IMR-90 (cell line): ENCODE data around the gene ATG101. TPM values are rescaled to one million over a fixed set of nuclear protein-coding genes. Genes with fewer than 3 reads are reported as not detected.

Source experiments
- ATAC-seq: fragments of 200-7000 bp; cut with Tn5 transposase; 2 replicates; pipeline ENCODE4 v1.9.1; 2020; ENCODE audit warnings: low read depth, mild to moderate bottlenecking, moderate library complexity
- BruUV-seq: library from RNA; stranded (reverse); fragments of 400-500 nt; replicated peaks from 2 replicates; lab custom pipeline; 2021; lab: Mats Ljungman, UMichigan
- CTCF ChIA-PET: fragments of 300-600 bp; formaldehyde crosslinking; extraction: SDS; loops from one replicate; lab custom pipeline; 2021; ENCODE audit warnings: antibody characterized with exemption; lab: Yijun Ruan, JAX
- POLR2A ChIA-PET: fragments of 300-600 bp; sonication (Branson Sonifier 250); formaldehyde crosslinking; loops from one replicate; lab custom pipeline; 2022; ENCODE audit warnings: antibody characterized with exemption; ENCODE audit not compliant: unreplicated experiment; lab: Charles Lee
- DNase-seq: peaks from one replicate; pipeline ENCODE4 v3.0.0; 2013
- H2AFZ ChIP-seq: replicated peaks from 2 replicates; pipeline ENCODE3; 2013; ENCODE audit warnings: low read length, mild to moderate bottlenecking; ENCODE audit not compliant: poor library complexity
- H2AK5ac ChIP-seq: 2 replicates; pipeline ENCODE4 v1.6.1; 2013; ENCODE audit warnings: low read depth, low read length, inconsistent platforms
- H2AK9ac ChIP-seq: replicated peaks from 2 replicates; pipeline ENCODE3; 2013; ENCODE audit warnings: mild to moderate bottlenecking, low read depth, low read length, moderate library complexity; ENCODE audit not compliant: poor library complexity
- H2BK120ac ChIP-seq: 2 replicates; pipeline ENCODE4 v1.6.1; 2013; ENCODE audit warnings: low read depth, low read length, inconsistent platforms
- H2BK15ac ChIP-seq: 3 replicates; pipeline ENCODE4 v1.6.1; 2013; ENCODE audit warnings: low read depth, low read length, inconsistent platforms
- H2BK20ac ChIP-seq: 2 replicates; pipeline ENCODE4 v1.6.1; 2013; ENCODE audit warnings: low read depth, mild to moderate bottlenecking, inconsistent platforms, low read length, moderate library complexity
- H2BK5ac ChIP-seq: 2 replicates; pipeline ENCODE4 v1.6.1; 2013; ENCODE audit warnings: mild to moderate bottlenecking, low read depth, low read length, inconsistent platforms; ENCODE audit not compliant: poor library complexity, severe bottlenecking
- H3K14ac ChIP-seq: replicated peaks from 2 replicates; pipeline ENCODE4 v1.6.1; 2013; ENCODE audit warnings: low read depth, low read length, inconsistent platforms
- H3K18ac ChIP-seq: 2 replicates; pipeline ENCODE4 v1.6.1; 2013; ENCODE audit warnings: low read depth, low read length, control low read depth
- H3K23ac ChIP-seq: 2 replicates; pipeline ENCODE4 v1.6.1; 2013; ENCODE audit warnings: low read depth, low read length, inconsistent platforms
- H3K27ac ChIP-seq: 2 replicates; pipeline ENCODE4 v1.5.1; 2013; ENCODE audit warnings: mild to moderate bottlenecking, control low read depth, low read length; ENCODE audit not compliant: insufficient read depth
- H3K27me3 ChIP-seq: 2 replicates; pipeline ENCODE4 v1.6.1; 2013; ENCODE audit warnings: low read length; ENCODE audit not compliant: control insufficient read depth, insufficient read depth
- H3K36me3 ChIP-seq: 2 replicates; pipeline ENCODE4 v1.6.1; 2013; ENCODE audit warnings: low read length, mixed read lengths; ENCODE audit not compliant: control insufficient read depth, insufficient read depth
- H3K4ac ChIP-seq: 2 replicates; pipeline ENCODE4 v1.6.1; 2013; ENCODE audit warnings: low read depth, low read length, inconsistent platforms
- H3K4me1 ChIP-seq: 2 replicates; pipeline ENCODE4 v1.6.1; 2013; ENCODE audit warnings: low read length, mixed read lengths; ENCODE audit not compliant: control insufficient read depth, insufficient read depth
- H3K4me2 ChIP-seq: 2 replicates; pipeline ENCODE4 v1.6.1; 2013; ENCODE audit warnings: low read depth, mild to moderate bottlenecking, control low read depth, low read length, moderate library complexity
- H3K4me3 ChIP-seq: 2 replicates; pipeline ENCODE4 v1.5.1; 2013; ENCODE audit warnings: low read depth, mild to moderate bottlenecking, control low read depth, low read length, moderate library complexity; ENCODE audit not compliant: insufficient read depth
- H3K56ac ChIP-seq: 2 replicates; pipeline ENCODE4 v1.6.1; 2013; ENCODE audit warnings: low read length, inconsistent platforms; ENCODE audit not compliant: insufficient read depth; ENCODE audit errors: extremely low read depth
- H3K79me1 ChIP-seq, 2 experiments: 2 replicates each; pipeline ENCODE4 v1.6.1; 2013; ENCODE audit warnings: low read length in 2 of 2, inconsistent platforms in 1 of 2, low read depth in 1 of 2
- H3K9ac ChIP-seq: 2 replicates; pipeline ENCODE4 v1.6.1; 2013; ENCODE audit warnings: low read depth, low read length, control low read depth
- H3K9me1 ChIP-seq: 2 replicates; pipeline ENCODE4 v1.6.1; 2013; ENCODE audit warnings: low read length, inconsistent platforms; ENCODE audit not compliant: insufficient read depth
- H3K9me3 ChIP-seq: 2 replicates; pipeline ENCODE4 v1.6.1; 2013; ENCODE audit warnings: low read length; ENCODE audit not compliant: control insufficient read depth, insufficient read depth
- H4K20me1 ChIP-seq: 2 replicates; pipeline ENCODE4 v1.6.1; 2013; ENCODE audit warnings: low read length, inconsistent platforms; ENCODE audit not compliant: insufficient read depth
- H4K5ac ChIP-seq: 2 replicates; pipeline ENCODE4 v1.6.1; 2013; ENCODE audit warnings: mild to moderate bottlenecking, low read depth, low read length, control low read depth
- H4K8ac ChIP-seq, 2 experiments: 2 replicates each; pipeline ENCODE4 v1.6.1; 2013; ENCODE audit warnings: low read depth in 2 of 2, low read length in 2 of 2, control low read depth in 1 of 2, inconsistent platforms in 1 of 2
- H4K91ac ChIP-seq: 2 replicates; pipeline ENCODE4 v1.6.1; 2013; ENCODE audit warnings: low read depth, low read length, inconsistent platforms; ENCODE audit not compliant: insufficient read depth
- FOS ChIP-seq: fragments of 150-350 bp; IDR thresholded peaks from 2 replicates; pipeline ENCODE4 v1.6.1; 2016; ENCODE audit warnings: low read depth, low read length
- MAFK ChIP-seq: IDR thresholded peaks from 2 replicates; pipeline ENCODE4 v1.6.1; 2012; ENCODE audit warnings: low read depth, low read length, improper control_type of control experiment
- POLR2A ChIP-seq: IDR thresholded peaks from 2 replicates; pipeline ENCODE4 v1.6.1; 2012; ENCODE audit warnings: mild to moderate bottlenecking, low read depth, low read length
- SMC3 ChIP-seq: fragments of 150-350 bp; IDR thresholded peaks from 2 replicates; pipeline ENCODE4 v1.6.1; 2016; ENCODE audit warnings: low read depth, mild to moderate bottlenecking, antibody characterized with exemption, low read length, moderate library complexity
- WGBS, 2 experiments: methylation state at CpG; one replicate each; pipeline versions ENCODE4 v1.1.5 to v1.1.7; 2013; ENCODE audit warnings: missing lambda C conversion rate in 2 of 2; ENCODE audit not compliant: insufficient read length in 1 of 2; ENCODE audit errors: extremely low coverage in 2 of 2; 5-methylcytosine and 5-hydroxymethylcytosine counted together
- dilution Hi-C: fragments of 300-500 bp; cut with HindIII; formaldehyde crosslinking; loops from one replicate; pipeline ENCODE4 v1.14.3; 2018; ENCODE audit warnings: low sequenced_read_pairs; ENCODE audit not compliant: unreplicated experiment
- in situ Hi-C: fragments of 300-500 bp; cut with MboI; formaldehyde crosslinking; loops from 3 replicates; pipeline ENCODE4 v1.14.3; 2019; ENCODE audit warnings: low sequenced_read_pairs, inconsistent platforms, mixed read lengths
- intact Hi-C: fragments of 100-400 bp; cut with micrococcal nuclease; formaldehyde crosslinking; loops from 2 replicates; pipeline ENCODE4 v1.10.0; 2022
- polyA plus RNA-seq, 3 experiments: library from polyadenylated mRNA; depleted of rRNA; stranded (reverse); fragments of >200 nt; gene quantifications; 2 replicates each; pipeline ENCODE4 v1.2.3, GENCODE V29; 2012; ENCODE audit warnings: low replicate concordance in 1 of 3
- total RNA-seq: library from RNA; depleted of rRNA; stranded (reverse); fragments of >200 nt; gene quantifications from 2 replicates; pipeline ENCODE4 v1.2.3, GENCODE V29; 2012

ATG101 gene
- total and polyA plus RNA-seq, 2 of the 4 experiments (the other 2 are of a cell fraction): 93.9 to 167 TPM

- peaks cover 25% of the 10 kb centered on the region for H3K36me3 ChIP-seq
- H2BK120ac ChIP-seq: no peak overlapping the region
- peaks cover 24% of the 10 kb centered on the region for H3K4me1 ChIP-seq
- H3K79me1 ChIP-seq: peaks cover 0 to 7% of the 10 kb centered on the region in 2 experiments; a peak in 1 of 4 replicates
- no peak overlapping the region for H2BK15ac ChIP-seq
- WGBS, 2 experiments: 50% methylated on average over 2 of the region's 12 CpGs; no CpG with 5 or more reads in 1 of the 2 experiments
- peaks cover 14% of the 10 kb centered on the region for H3K9me1 ChIP-seq
- no peak overlapping the region for H3K4me2 ChIP-seq
- H3K27ac ChIP-seq: no peak overlapping the region
- no peak overlapping the region for H2BK20ac ChIP-seq
- H3K9me3 ChIP-seq: no peaks in the 10 kb centered on the region
- TF ChIP-seq POLR2A: peak; percentile 28; the same call in 1 of the 2 replicates
- TF ChIP-seq MAFK: no peak
- no peak for TF ChIP-seq SMC3
- no peak for TF ChIP-seq FOS
- H3K23ac ChIP-seq: no peak overlapping the region
- no peak overlapping the region for H3K56ac ChIP-seq
- BruUV-seq: no TSS peak
- CTCF ChIA-PET: no interaction called here
- no peak overlapping the region for H2AK5ac ChIP-seq
- H2AK9ac ChIP-seq: no peak overlapping the region
- no peak for ATAC-seq
- H4K91ac ChIP-seq: no peak overlapping the region
- POLR2A ChIA-PET: no interaction called here
- no peak overlapping the region for H2BK5ac ChIP-seq
- peaks cover 10% of the 10 kb centered on the region for H4K20me1 ChIP-seq
- no peak overlapping the region for H4K8ac ChIP-seq
- H2AFZ ChIP-seq: no peak overlapping the region
- in situ Hi-C loops (no loop called here), dilution Hi-C loops (no loop called here), intact Hi-C loops (no loop called here)
- H4K5ac ChIP-seq: no peak overlapping the region
- no peak overlapping the region for H3K14ac ChIP-seq
- no peak overlapping the region for H3K4me3 ChIP-seq
- H3K4ac ChIP-seq: no peak overlapping the region
- H3K27me3 ChIP-seq: no peaks in the 10 kb centered on the region
- no peak overlapping the region for H3K18ac ChIP-seq
- no peak overlapping the region for H3K9ac ChIP-seq
- no peak for DNase-seq
Measured at GRCh38 chr12:52061470-52062166, 8.2 kb upstream of the ATG101 start.
